Keratinocyte (primary cell): ENCODE data around the gene WDR70.

Source experiments
- CTCF ChIP-seq, 3 experiments: IDR thresholded peaks in 1 of 3; conservative IDR thresholded peaks in 1 of 3; optimal IDR thresholded peaks in 1 of 3; 2 replicates in 2 of 3; 3 replicates in 1 of 3; pipeline versions ENCODE3 to v1.5.1; 2011; ENCODE audit warnings: low read length in 3 of 3, mild to moderate bottlenecking in 3 of 3, moderate library complexity in 2 of 3, control low read depth in 1 of 3, inconsistent platforms in 1 of 3; ENCODE audit not compliant: insufficient read depth in 2 of 3; ENCODE audit errors: extremely low read depth in 1 of 3
- EZH2 ChIP-seq: IDR thresholded peaks from one replicate; pipeline ENCODE4 v1.6.1; 2012; ENCODE audit warnings: inconsistent platforms, mild to moderate bottlenecking, low read length, moderate library complexity

DNA sequence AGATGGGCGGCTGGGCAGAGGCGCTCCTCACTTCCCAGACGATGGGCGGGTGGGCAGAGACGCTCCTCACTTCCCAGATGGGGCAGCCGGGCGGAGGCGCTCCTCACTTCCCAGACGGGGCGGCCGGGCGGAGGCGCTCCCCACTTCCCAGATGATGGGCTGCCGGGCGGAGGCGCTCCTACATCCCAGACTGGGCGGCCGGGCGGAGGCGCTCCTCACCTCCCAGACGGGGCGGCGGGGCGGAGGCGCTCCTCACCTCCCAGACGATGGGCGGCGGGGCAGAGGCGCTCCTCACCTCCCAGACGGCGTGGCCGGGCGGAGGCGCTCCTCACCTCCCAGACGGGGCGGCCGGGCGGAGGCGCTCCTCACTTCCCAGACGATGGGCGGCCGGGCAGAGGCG lies 140.2 kb downstream of the WDR70 start:
- TF ChIP-seq EZH2: no peak
- TF ChIP-seq CTCF (optimal IDR thresholded peaks at IDR 0.05 in 1 of 3, IDR thresholded peaks at IDR 0.05 in 1 of 3, conservative IDR thresholded peaks at IDR 0.05 in 1 of 3; ENCODE audit: extremely low read depth in 1 of 3, insufficient read depth in 2 of 3, low read length in 3 of 3): no peak
